Activated CD8-positive, alpha-beta T cell treated with anti-CD3 and anti-CD28 coated beads for 36 hours (primary cell): ENCODE results near the gene YTHDF1. TPM values are rescaled to one million over a fixed set of nuclear protein-coding genes. Genes with fewer than 3 reads are reported as not detected.

Source experiments
- ATAC-seq: fragments of 200-7000 bp; cut with Tn5 transposase; one replicate; pipeline ENCODE4 v1.10.0; 2021; ENCODE audit warnings: mild to moderate bottlenecking, moderate library complexity
- CTCF ChIA-PET: fragments of 350-600 bp; sonication (Branson Sonifier 250); formaldehyde crosslinking; loops from one replicate; lab custom pipeline; 2021; ENCODE audit warnings: antibody characterized with exemption; lab: Charles Lee
- POLR2A ChIA-PET: fragments of 350-600 bp; sonication (Branson Sonifier 250); formaldehyde crosslinking; loops from one replicate; lab custom pipeline; 2021; ENCODE audit warnings: antibody characterized with exemption; lab: Charles Lee
- DNase-seq: peaks from one replicate; pipeline ENCODE4 v3.0.0-alpha.2; 2020
- H3K27ac Mint-ChIP-seq: one replicate; pipeline ENCODE4 v1.8.0; 2021; ENCODE audit warnings: mild to moderate bottlenecking, mixed read lengths
- H3K27me3 Mint-ChIP-seq: one replicate; pipeline ENCODE4 v1.8.0; 2021; ENCODE audit warnings: mixed read lengths
- H3K36me3 Mint-ChIP-seq: one replicate; pipeline ENCODE4 v1.8.0; 2021; ENCODE audit warnings: low read depth, mixed read lengths
- H3K4me1 Mint-ChIP-seq: one replicate; pipeline ENCODE4 v1.8.0; 2021; ENCODE audit warnings: low read depth, mixed read lengths
- H3K4me3 Mint-ChIP-seq: one replicate; pipeline ENCODE4 v1.8.0; 2021; ENCODE audit warnings: mild to moderate bottlenecking, moderate library complexity, mixed read lengths
- H3K9me3 Mint-ChIP-seq: one replicate; pipeline ENCODE4 v1.8.0; 2021; ENCODE audit warnings: mixed read lengths
- CTCF ChIP-seq: fragments of 200-600 bp; IDR thresholded peaks from one replicate; pipeline ENCODE4 v1.8.0; 2022; ENCODE audit warnings: antibody characterized with exemption, mild to moderate bottlenecking
- intact Hi-C: fragments of 100-400 bp; cut with micrococcal nuclease; formaldehyde crosslinking; loops from one replicate; pipeline ENCODE4 v1.10.0; 2022
- total RNA-seq, 2 experiments: library from RNA; stranded (reverse); gene quantifications; one replicate each; pipeline ENCODE4 v1.2.3, GENCODE V29; 2021

YTHDF1 gene
- total RNA-seq, 2 experiments from 2014 or later = 31.0 TPM

DNA sequence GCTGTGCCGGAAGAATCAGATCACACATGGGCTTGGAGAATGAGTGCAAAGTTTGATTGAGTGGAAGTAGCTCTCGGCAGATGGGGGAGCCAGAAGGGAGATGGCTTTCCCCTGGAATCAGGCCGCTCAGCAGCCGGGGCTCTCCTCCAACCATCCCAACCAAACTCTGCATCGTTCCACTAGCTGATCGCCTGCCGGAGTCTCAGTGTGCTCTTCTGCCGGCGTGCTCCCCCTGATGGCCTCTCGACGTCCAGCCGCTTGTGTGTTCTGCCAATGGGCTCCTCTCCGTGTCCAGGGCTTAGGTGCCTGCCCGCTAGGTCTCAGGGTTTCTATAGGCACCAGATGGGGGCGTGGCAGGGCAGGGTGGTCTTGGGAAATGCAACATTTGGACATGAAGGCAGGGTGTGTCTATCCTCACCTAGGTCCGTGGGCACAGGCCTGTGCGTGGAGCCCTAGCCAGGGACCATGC lies 14.9 kb upstream of the YTHDF1 start:
- Mint-ChIP-seq H3K27ac (no peak overlapping the region), H3K27me3 (peaks cover 30% of the 10 kb centered on the region), H3K4me3 (no peak overlapping the region), H3K36me3 (no peaks in the 10 kb centered on the region), H3K4me1 (peaks cover 8% of the 10 kb centered on the region), H3K9me3 (no peaks in the 10 kb centered on the region)
- no peak for DNase-seq
- CTCF ChIA-PET = interaction anchor here (0.9 to 1.3 kb wide), 2 partner anchors 10 to 65 kb away, joined by 4 read pairs; no protein-coding TSS in a partner anchor
- ATAC-seq = no peak
- intact Hi-C loops = no loop called here
- POLR2A ChIA-PET = no interaction called here
- peak; percentile 24 for TF ChIP-seq CTCF

DNA sequence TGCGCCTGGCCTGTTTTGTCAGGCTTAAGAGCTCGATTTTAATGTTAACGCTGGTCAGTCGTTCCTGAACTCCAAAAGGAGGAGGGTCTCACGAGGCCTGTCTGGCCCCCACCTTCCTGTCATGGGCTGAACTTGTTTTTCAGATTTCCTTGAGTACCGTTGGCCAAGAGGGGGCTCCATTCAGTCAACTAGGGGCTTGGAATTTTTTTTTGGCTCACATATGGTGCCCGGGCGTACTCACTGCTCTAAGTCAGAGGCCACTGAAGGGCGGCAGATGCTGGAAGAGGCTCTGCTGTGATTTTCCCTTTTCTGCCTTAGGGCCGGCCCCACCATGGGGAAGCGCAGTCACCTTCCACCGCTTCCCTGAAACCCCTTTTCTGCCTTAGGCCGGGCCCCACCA lies 12.9 kb upstream of the YTHDF1 start:
- POLR2A ChIA-PET = no interaction called here
- Mint-ChIP-seq H3K4me3 (no peak overlapping the region), H3K27ac (no peak overlapping the region), H3K27me3 (peaks cover 30% of the 10 kb centered on the region), H3K36me3 (no peaks in the 10 kb centered on the region), H3K9me3 (no peaks in the 10 kb centered on the region), H3K4me1 (no peaks in the 10 kb centered on the region)
- ATAC-seq (no peak), DNase-seq (no peak)
- CTCF ChIA-PET = no interaction called here
- TF ChIP-seq CTCF = no peak
- intact Hi-C loops = loop anchor here (10.0 kb wide), 1 partner anchor 156 kb away; no protein-coding TSS in a partner anchor

GRCh38 chr20:63227260-63227659 lies 11.3 kb upstream of the YTHDF1 start:
- H3K36me3 Mint-ChIP-seq = no peaks in the 10 kb centered on the region
- intact Hi-C loops = loop anchor here (10.0 kb wide), 1 partner anchor 158 kb away; no protein-coding TSS in a partner anchor
- ATAC-seq (no peak), DNase-seq (no peak)
- H3K9me3 Mint-ChIP-seq = no peaks in the 10 kb centered on the region
- no peak overlapping the region for H3K4me3 Mint-ChIP-seq
- ChIA-PET POLR2A (no interaction called here), CTCF (no interaction called here)
- no peaks in the 10 kb centered on the region for H3K4me1 Mint-ChIP-seq
- peaks cover 30% of the 10 kb centered on the region for H3K27me3 Mint-ChIP-seq
- H3K27ac Mint-ChIP-seq = no peak overlapping the region
- TF ChIP-seq CTCF = no peak

DNA sequence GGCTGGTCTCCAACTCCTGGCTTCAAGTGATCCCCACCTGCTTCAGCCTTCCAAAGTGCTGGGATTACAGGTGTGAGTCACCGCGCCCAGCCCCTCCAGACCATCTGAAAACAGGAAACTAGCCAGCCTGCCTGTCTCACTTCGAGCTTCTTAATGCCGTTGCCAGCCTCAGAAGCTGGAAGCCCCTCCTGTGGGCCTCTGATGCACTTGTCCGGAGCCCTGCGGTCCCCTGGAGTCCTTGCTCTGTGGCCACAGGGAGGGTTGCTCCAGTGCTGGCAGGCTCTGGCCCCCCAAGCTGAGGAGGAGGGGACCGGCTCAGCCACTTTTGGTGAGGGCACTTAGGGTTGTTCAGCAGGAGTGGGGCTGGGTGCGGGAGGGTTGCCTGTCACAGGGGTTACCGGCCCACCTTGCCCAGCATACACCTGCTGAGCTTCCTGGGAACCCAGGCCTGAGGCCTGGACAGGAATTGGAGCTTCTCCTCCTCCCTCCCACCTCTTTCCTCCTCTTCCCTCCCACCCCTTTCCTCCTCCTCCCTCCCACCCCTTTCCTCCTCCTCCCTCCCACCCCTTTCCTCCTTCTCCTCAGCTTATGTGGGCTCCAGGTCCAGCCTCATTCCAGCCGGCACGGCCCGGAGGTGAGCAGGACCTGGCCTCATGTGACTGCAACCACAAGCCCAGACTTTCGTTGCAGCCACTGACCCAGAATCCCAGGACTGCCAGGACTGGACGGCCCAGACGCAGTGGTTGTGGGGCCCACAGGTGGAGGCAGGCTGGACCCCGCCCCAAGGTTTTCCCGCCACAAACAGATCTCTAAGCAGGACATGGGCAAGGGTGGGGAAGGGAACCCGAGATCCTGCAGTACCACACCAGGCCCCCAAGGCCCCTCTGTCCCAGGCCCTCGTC lies 10.4 kb upstream of the YTHDF1 start:
- ATAC-seq (no peak), DNase-seq (no peak)
- Mint-ChIP-seq H3K9me3 (no peaks in the 10 kb centered on the region), H3K4me1 (no peaks in the 10 kb centered on the region), H3K27me3 (peaks cover 22% of the 10 kb centered on the region), H3K36me3 (no peaks in the 10 kb centered on the region), H3K4me3 (no peak overlapping the region), H3K27ac (no peak overlapping the region)
- no peak for TF ChIP-seq CTCF
- ChIA-PET CTCF (interaction anchor here (0.8 to 5.2 kb wide), 3 partner anchors 9 to 25 kb away, joined by 3 to 95 read pairs (median 82); partner anchors contain the start of genes BIRC7 and YTHDF1), POLR2A (interaction anchor here (1.1 kb wide), 1 partner anchor 17 kb away, joined by 4 read pairs; no protein-coding TSS in a partner anchor)
- intact Hi-C loops = loop anchor here (10.0 kb wide), 1 partner anchor 159 kb away; no protein-coding TSS in a partner anchor
